ENCODE measurements around the gene UBA6.
A peak's percentile ranks its signal among the peaks of the same experiment; 100 is the strongest.
"Not testable (repeated sequence)": the region's sequence is repeated elsewhere in the genome, so short reads cannot be mapped to it uniquely, and the experiment has no call there.

The UBA6 gene

DNA sequence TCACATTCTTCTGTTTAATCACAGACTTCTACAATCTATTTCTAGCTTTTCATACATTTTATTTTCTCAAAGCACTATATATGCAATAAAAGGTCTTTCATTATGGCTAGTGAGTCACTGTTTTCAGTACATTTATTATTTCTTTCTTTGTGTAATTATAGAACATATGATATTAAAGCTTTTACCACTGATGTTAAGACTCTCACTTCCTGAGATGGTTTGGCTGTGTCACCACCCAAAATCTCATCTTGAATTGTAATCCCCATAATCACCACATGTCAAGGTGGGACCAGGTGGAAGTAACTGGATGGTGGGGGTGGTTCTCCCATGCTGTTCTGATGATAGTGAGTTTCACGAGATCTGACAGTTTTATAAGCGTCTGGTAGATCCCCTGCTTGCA is 41.9 kb downstream of the UBA6 start:
- no peak for DNase-seq

DNA sequence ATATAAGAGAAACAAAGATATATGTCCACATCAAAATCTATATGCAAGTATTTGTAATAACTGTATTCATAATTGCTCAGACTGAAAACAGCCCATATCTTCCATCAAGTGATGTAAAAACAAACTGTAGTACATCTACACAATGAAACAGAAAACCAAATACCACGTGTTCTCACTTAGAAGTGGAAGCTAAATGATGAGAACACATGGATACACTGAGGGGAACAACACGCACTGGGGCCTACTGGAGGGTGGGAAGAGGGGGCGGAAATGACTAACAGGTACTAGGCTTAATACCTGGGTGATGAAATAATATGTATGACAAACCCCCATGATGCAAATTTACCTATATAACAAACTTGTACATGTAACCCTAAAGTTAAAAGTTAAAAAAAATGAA is 42.7 kb downstream of the UBA6 start:
- peak; percentile 37 for DNase-seq

DNA sequence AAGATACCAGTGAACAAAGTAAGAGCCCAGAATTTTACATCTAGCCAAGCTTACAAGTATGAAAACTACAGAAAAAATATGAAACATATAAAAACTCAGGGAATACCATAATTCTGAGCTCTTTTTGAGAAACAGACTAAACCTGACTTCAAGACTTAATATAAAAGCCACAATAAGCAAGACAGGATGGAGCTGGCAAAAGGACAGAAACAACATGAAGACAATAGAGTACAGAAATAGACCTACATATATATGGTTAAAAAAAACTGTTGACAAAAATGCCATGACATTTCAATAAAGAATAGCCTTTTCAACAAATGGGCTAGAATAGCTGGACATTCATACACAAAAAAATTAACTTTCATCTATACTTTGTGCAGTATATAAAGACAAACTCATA is 49.4 kb downstream of the UBA6 start:
- no peak for DNase-seq

DNA sequence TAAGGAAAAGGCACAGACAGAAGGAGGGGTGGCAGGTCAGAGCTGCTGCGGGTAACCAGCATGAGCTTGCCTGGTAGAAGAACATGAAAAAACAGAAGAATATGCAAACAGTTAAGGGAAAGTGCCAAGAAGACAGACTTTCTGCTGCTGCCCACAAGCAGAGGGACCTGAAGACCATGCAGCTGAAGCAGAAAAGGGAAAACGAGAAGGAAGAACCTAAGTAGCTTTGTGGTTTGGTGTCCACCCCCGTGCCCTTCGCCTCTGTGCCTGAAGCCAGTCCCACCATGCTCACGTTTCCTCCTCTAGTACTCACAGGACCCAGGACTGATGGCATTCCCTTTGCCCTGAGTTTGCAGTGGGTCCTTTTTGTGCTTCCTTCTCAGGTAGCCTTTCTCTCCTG is 62.8 kb downstream of the UBA6 start:
- no peak for DNase-seq

DNA sequence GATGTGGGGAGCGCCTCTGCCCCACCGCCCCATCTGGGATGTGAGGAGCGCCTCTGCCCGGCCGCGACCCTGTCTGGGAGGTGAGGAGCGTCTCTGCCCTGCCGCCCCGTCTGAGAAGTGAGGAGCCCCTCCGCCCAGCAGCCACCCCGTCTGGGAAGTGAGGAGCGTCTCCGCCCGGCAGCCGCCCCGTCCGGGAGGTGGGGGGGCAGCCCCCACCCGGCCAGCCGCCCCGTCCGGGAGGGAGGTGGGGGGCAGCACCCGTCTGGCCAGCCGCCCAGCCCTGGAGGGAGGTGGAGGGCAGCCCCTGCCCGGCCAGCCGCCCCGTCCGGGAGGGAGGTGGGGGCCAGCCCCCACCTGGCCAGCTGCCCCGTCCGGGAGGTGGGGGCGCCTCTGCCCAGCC is 64.0 kb downstream of the UBA6 start:
- DNase-seq: not testable (repeated sequence)

DNA sequence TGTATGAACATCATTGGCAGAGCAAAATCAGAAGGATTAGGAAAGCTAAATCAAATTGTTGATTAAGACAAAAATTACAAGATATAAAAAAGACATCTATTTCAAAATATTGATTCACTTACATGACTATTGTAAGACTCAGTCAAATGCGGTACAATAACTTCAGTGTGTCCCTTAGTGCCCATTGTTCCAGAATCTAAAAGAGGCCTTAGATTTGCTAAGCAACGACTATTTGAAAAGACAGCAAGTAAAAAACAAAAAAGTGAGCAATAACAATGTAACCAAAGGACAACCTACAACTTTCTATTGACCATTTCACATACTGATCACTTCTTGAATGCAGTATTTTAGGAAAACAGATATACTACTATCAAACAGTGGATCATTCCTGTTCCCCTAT is 65.6 kb downstream of the UBA6 start:
- DNase-seq: no peak

DNA sequence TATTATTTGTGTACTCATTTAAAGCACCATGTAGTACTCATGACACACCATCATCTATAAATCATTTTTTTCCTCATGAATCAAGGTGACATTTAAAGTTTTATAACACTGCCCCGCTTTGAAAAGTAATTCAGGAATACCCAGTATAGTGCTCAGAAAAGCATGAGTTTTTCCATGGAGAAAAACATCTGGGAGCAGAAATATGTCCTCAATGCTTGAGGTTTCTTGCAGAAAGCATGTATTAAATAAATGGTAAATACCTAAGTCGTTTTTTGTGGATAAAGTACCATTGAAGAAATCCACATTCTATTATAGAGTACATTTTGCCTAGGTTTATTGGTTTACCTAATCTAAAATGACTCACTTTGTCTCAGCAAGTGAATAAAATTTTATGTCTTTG is 66.2 kb downstream of the UBA6 start:
- no peak for DNase-seq

DNA sequence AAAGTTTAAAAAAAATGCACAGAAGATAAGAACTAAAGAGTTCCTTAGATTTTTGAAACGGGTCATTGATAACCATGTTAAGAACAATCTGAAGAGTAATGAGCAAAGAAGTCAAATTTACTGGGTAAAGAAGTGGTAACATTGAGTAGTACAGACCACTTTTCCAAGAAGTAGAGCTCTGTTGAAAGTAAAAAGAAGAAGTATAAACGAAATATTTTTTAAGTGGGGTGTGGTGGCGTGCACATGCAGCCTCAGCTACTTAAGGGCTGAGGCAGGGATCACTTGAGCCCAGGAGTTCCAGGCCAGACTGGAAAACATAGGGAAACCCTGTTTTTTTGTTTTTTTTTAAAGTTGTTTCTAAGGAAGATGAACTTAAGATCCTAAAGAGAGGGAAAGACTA is 68.5 kb downstream of the UBA6 start:
- no peak for DNase-seq

DNA sequence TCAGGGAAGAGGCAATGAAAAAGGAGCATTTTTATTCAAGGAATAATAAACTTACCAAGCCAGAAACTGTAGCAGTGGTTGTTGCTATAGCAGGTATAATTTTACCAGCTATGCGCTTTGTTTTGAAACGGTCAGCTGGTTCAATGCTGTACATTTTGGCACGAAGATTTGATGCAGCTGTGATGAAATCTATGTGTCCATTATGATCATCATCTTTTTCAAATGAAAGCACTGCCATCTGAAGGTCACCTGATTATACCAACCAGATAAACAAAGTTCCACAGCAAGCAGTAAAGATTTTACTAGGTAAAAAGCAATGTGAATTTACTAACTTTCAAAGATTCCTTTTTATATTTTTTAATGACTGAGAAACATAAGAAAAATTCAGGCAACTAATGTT is 76.0 kb downstream of the UBA6 start:
- DNase-seq: no peak

DNA sequence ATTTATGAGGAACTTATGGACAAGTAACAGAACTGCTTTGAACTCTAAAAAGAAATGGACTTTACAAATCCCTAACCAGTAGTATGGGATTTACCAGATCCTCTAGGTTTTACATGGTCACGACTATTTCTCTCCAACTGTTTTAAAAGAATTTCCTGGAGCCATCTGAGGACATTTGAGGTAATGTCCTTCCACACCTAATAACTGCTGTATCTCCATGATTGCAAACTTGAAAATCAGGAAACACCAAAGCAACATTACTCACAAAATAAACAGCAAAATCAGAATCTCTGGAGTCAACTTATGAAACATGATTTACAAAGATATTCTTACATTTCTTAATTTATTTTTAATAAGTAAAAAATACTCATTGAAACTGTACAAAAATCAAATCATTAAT is 84.5 kb downstream of the UBA6 start:
- no peak for DNase-seq

DNA sequence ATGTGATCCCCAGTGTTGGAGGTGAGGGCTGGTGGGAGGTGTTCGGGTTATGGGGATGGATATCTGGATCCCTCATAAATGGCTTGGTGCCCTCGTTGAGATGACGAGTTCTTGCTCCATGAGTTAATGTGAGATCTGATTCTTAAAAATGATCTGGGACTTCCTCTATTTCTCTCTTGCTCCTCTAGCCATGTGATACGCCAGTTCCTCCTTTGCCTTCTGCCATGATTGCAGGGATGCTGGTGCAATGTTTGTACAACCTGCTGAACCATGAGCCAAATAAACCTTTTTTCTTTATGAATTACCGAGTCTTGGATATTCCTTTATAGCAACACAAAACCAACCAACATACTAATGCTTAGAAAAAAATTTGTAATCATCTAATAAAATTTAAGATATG is 85.8 kb downstream of the UBA6 start:
- no peak for DNase-seq

DNA sequence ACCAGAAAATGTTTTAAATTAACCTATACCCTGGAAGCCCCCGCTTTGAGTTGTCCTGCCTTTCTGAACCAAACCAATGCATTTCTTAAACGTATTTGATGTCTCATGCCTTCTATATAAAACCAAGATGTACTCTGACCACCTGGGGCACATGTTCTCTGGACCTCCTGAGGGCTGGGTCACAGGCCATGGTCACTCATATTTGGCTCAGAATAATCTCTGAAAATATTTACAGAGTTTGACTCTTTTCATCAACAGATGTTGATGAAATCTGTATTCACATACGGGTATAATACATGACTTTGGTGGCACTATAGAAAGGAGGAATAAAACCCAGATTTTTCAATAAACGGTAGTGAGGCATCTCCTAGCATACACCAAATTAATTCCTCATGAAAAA is 86.8 kb downstream of the UBA6 start:
- DNase-seq: no peak

DNA sequence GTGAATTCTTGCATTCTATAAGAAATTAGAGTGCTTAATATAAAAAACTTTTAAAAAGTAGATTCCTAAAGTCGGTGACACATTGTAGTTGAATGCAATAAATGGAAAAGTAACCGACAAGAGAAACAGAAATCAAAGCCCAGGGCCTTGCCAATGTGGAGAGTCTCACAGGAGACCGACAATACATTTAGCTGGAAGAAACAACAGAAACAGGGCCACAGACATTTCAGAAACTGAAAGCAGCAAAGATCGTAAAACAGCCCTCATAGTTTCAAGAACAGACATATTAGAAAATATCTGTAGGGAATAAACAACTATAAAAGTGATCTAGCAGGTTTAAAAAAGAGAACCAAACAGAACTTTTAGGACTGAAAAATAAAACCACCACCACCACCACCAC is 92.9 kb downstream of the UBA6 start:
- DNase-seq: no peak

DNA sequence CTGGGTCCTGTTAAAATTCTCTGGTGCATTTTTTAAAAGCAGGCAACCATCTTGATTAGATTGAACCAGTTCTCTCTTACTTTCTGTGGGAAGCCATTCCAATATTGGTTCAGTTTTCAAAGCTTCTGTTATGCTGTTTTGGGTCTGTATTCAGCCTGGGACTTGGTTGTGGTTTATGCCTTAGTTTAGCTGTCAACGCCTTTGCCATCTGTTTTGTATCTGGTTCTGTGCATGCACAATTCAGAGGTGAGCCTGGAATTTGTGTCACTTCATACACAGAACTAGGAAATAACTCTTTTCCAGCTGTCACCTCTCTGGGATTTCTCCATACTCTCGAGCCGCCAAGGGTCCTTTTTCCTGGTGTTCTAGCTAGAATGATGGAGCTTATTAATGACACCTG is 96.2 kb downstream of the UBA6 start:
- DNase-seq: no peak

DNA sequence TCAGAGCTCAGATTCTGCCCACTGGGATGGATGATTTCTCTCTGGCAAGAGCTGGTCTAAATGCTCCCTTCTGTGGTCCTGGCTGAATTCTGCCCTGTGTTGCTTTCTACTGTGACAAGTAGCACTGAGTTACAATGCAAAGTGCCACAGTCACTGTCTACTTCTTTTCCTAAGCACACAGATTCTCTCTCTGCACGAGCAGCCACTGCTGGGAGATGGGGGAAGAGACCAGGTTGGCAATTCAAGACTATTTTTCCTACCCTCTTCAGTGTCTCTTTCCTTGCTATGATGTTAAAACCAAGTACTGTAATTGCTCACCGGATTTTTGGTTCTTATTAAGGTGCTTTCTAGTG is 97.0 kb downstream of the UBA6 start:
- no peak for DNase-seq

DNA sequence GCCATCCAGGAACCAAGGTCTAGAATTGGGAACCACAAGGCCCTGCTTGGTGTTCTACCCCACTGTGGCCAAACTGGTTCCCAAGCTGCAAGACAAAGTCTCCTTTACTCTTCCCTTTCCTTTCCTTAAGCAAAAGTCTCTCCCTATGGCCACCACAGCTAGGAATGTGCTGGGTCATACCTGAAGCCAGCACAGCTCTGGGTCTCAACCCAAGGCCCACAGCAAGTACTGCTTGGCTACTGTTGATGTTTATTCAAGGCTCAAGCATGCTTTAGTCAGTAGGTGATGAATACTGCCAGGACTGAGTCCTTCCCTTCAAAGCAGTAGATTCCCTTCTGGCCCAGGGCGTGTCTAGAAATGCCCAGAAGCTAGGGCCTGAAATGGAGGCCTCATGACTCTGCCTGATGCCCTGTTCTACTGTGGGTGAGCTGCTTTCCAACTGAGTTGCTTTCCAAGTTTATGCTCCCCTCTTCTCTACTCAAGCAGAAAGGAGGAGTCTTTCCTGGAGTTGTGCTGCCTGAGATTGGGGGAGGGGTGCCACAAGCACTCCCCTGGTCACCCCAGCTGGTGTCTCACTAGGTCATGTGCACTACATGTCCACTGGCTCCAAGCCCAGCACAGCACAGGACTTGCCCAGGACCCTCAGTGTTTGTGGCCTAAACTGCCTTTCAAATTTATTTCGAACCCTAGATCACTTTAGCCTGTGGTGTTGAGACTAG is 97.5 kb downstream of the UBA6 start:
- no peak for DNase-seq

DNA sequence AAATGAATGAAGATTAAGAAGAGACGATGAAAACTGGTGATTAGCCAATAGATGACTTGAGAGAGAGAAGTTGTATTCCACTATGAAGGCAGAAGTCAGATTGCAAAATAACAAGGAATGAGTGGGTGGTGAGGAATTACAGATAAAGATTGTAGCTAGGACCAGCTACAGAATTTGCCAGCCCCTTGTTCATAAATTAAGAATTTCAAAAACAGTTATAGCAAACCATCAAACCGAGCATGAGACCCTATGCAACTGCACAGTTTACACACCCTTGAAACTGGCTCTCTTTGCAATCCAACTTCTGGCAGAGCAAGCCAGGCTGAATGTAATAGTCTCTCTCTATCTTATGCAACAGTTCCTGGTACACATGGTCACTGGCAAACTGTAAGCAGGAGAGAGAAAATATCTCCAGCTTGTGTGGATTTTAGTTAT is 107.2 kb downstream of the UBA6 start:
- no peak for DNase-seq

DNA sequence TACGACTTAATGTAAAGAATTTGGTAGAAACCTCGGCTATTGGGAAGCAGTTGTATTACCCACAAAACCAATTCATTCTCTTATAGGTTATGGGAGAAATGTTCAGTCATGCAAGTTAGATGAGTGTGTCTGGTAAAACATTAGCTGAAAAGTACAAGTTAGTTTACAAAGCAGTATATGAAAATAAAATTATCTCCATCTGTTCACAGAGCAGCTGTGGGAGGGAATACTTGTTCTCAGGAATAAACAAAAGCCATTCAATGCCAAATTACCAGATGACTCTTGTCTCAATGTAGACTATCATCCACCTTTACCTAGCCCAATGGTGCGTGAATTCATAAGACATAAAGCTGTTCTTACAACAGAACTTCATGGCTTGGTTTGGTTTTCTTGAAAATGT is 113.8 kb downstream of the UBA6 start:
- DNase-seq: no peak

DNA sequence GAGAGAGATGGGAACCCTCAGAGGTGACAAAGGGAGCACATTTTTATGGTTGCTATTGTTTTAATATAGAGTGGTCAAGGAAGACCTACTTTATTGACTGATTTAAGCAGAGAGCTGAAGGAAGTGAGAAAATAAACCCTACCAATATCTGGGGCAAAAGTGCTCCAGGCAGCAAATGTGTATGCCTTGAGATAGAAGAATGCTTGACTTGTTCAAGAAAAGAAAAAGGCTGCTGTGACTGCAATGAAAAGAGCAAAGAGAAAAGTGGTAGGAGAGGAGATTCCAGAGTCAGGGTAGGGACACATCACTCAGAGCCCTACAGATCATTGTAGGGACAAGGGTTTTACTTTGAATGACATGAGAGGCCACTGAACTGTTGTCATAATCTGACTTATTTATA is 116.5 kb downstream of the UBA6 start:
- no peak for DNase-seq

DNA sequence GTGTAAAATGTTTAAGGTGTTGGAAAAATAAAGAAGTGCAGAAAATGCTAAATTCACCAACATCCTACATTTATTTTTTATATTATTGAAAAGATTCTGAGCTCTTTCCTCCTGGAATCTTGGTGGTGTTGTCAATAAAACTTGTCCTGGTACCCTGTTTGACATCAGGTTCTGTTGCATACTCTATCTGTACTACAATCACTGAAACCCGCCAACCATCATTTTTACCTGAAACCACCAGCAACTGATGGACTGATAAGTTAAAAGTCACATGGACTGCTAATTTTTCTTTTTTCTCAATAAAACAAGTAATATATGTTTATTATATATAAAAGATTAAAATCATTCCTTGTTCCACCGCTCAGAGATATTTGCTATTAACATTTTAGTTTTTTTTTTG is 119.0 kb downstream of the UBA6 start:
- no peak for DNase-seq

DNA sequence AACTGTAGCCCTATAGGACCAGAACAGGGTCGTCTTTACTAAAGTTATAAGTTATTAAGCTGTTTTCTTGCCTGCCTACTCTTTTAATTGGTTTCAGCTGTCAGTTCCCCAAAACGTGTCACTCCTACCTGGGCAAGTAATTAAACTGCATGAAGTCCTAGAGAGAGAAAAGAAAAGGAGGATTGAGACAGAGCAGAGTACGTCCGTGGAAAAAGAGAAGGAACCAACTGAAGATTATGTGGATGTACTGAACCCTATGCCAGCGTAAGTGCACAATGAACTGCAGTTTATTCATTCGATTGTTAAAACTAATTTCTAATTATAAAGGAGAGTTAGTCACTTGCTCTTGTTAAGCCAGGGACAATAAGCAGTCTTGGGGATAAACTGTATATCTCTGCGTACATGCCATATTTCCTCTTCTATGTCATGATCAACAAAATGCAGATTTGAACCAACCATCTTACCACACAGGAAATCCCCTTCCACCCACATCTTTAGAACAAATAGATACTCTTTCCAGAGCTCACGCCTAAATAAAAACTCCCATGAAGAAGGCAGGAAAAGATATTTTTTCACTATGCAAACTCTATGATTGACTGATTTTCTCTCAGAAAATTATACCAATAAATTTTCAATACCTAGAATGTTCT is 119.6 kb downstream of the UBA6 start:
- no peak for DNase-seq

DNA sequence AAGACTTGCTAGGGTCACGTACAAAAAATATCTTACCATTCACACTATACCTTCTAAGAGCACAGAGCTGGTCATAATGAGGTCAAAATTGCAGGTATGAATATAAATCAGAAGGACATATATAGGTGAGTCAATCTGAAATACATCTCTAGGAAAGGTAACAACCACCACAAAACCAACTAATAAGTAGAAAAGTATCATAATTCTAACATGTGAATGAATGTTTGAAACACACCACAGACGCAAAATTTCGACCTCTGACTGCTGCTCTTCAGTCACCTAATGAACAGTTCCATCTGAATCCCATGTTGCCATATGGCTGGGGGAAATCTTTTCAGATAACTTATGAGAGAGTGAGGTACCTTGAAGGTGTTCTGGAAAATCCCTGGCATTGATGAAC is 120.4 kb downstream of the UBA6 start:
- DNase-seq: no peak

DNA sequence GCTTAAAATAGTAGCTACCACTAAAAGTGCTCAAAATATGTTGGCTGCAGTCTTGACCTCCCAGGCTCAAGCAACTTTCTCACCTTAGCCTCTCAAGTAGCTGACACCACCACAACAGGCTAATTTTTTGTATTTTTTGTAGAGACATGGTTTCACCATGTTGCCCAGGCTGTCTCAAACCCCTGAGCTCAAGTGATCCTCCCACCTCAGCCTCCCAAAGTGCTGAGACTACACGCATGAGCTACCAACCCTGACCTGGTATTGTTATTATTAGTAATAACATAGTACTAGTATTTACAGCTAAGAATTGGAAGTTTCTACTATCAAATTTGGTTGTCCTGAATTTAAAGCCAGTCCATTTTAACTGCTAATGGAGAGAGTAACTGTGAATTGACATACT is 124.4 kb downstream of the UBA6 start:
- DNase-seq: no peak

DNA sequence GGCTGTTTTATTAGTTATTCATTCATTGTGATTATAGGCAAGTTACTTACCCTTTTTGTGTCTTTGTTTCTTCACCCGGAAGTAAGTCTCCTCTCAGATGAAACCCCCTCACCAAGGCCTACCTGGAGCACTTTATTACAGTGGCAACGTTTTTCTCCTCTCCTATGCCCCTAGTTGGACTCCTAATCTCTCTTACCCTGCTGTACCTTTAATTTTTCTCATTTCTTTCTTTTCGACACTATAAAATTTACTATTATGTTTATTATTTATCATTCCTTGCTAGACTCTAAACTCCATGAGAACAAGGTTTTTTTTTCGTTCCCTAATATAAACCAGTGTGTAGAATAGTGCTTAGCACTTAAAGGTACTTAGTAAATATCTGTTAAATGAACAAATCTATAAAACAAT is 124.9 kb downstream of the UBA6 start:
- DNase-seq: no peak
